Mucosa of stomach (tissue), 1 donor: ENCODE data around the gene GALNT17.

ENCODE experiments used
- H3K27me3 ChIP-seq: one replicate; pipeline ENCODE4 v1.7.0; 2013; ENCODE audit warnings: mild to moderate bottlenecking, low read length; ENCODE audit not compliant: control insufficient read depth, insufficient read depth
- H3K36me3 ChIP-seq: one replicate; pipeline ENCODE4 v1.7.0; 2013; ENCODE audit warnings: low read length; ENCODE audit not compliant: control insufficient read depth, insufficient read depth
- H3K4me1 ChIP-seq: one replicate; pipeline ENCODE4 v1.7.0; 2013; ENCODE audit warnings: mild to moderate bottlenecking, low read length; ENCODE audit not compliant: control insufficient read depth, insufficient read depth
- H3K4me3 ChIP-seq: one replicate; pipeline ENCODE4 v1.7.0; 2013; ENCODE audit warnings: low read length
- H3K9ac ChIP-seq: one replicate; pipeline ENCODE4 v1.7.0; 2013; ENCODE audit warnings: mild to moderate bottlenecking, low read length, moderate library complexity
- H3K9me3 ChIP-seq: one replicate; pipeline ENCODE4 v1.7.0; 2013; ENCODE audit warnings: mild to moderate bottlenecking, low read length, moderate library complexity; ENCODE audit not compliant: control insufficient read depth
- donor health status: Pancreatic carcinoma.

GALNT17 gene

DNA sequence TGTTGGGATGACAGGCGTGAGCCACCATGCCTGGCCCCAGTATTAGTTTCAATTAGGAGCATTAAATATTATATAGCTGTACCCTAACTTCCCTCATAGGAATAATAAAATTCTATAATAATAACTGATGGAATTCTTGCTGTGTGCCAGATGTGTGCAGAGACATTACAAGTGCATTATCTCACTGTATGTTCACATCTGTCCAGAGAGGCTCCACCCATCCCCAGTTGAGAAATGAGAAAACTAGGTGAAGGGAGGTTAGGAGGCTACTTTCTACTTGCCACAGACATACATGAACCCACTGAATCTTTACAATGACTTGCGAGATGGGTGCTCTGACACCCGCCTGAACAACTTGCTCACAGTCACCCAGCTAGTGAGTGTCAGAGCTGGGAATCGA, 3.2 kb downstream of the GALNT17 start:
- no peaks in the 10 kb centered on the region for H3K4me1 ChIP-seq
- no peaks in the 10 kb centered on the region for H3K9me3 ChIP-seq
- H3K4me3 ChIP-seq: no peak overlapping the region
- H3K36me3 ChIP-seq: no peaks in the 10 kb centered on the region
- peaks cover 9% of the 10 kb centered on the region for H3K27me3 ChIP-seq
- no peak overlapping the region for H3K9ac ChIP-seq

DNA sequence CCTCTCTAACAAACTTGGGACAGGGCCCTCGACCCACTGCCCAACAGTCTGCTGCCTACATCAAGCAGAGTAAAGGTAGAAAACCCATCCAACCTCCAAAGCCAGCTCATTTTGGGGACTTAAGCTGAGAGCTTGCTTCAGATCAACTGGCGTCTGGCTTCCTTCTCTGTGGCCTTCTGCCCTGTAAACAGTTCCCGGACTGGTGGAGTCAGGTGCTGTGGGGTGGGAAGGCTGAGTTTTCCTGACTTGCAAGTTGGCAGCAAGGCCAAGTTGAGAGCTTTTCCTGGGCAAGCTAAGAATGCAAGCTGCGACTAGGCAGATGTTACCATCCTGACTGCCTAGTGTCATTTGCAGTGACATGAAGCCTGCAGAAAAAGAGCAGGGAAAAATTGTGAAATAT, 3.7 kb downstream of the GALNT17 start:
- Histone ChIP-seq H3K36me3 (no peaks in the 10 kb centered on the region), H3K4me1 (no peaks in the 10 kb centered on the region), H3K9ac (no peak overlapping the region), H3K9me3 (no peaks in the 10 kb centered on the region), H3K4me3 (no peak overlapping the region), H3K27me3 (peaks cover 9% of the 10 kb centered on the region)

DNA sequence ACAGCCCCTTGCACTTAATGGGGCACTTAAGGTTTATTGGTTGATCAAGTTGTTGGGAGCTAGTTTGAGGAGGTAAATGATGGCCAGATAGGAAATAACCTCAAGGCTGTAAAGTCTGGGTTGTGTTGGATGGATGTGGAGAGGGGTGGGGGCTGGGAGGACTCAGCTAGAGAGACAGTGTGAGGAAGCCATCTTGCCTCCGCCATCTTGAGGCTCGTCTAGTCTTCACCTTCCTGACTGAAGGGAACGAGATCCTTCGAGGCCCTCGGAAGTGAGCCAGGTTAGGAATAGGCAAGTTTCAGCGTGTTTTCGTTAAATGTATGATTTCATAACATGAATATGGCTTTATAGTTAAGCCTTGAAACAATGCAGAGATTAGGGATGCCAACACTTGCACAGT, 5.5 kb downstream of the GALNT17 start:
- no peaks in the 10 kb centered on the region for H3K4me1 ChIP-seq
- H3K4me3 ChIP-seq: no peak overlapping the region
- H3K9me3 ChIP-seq: no peaks in the 10 kb centered on the region
- no peaks in the 10 kb centered on the region for H3K36me3 ChIP-seq
- no peak overlapping the region for H3K9ac ChIP-seq
- H3K27me3 ChIP-seq: peaks cover 8% of the 10 kb centered on the region

DNA sequence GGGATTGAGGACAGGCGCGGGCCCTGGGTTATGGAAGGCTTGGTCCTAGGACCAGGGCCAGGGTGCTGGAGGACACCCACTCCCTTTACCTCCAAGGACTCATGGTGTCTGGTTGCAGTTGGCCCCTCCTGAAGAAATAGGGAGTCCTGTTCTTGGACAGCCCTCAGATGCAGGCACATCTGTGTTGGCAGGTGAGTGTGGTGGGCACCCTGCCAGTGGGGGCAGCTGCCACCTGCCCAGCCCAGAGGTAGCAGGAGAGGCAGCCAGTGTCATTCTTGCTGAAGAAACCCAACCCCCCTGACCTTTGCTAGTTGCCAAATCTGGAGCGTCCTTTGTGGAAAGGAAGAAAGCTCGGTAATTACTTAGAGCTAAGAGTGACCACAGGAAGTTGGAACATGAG, 8.3 kb downstream of the GALNT17 start:
- no peaks in the 10 kb centered on the region for H3K36me3 ChIP-seq
- H3K4me1 ChIP-seq: no peaks in the 10 kb centered on the region
- no peak overlapping the region for H3K9ac ChIP-seq
- no peak overlapping the region for H3K4me3 ChIP-seq
- H3K27me3 ChIP-seq: no peaks in the 10 kb centered on the region
- no peaks in the 10 kb centered on the region for H3K9me3 ChIP-seq

DNA sequence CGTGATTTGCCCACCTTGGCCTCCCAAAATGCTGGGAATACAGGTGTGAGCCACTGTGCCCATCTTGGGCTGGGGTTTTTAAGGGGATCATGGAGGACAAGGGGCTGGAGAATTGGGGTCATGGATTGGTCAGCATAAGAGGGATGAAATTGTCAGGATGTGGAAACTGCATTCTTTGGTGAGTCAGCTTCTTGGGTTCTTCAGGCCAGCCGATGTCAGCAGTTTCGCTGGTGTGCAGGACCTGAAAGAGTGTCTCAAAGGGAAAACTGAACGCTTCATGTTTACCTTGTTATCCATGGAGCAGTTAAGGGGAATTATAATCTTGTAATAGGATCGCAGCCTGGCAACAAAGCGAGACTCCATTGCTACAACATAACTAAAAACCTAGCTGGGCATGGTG, 13.0 kb downstream of the GALNT17 start:
- no peaks in the 10 kb centered on the region for H3K36me3 ChIP-seq
- H3K9me3 ChIP-seq: no peaks in the 10 kb centered on the region
- H3K4me1 ChIP-seq: no peaks in the 10 kb centered on the region
- H3K4me3 ChIP-seq: no peak overlapping the region
- no peaks in the 10 kb centered on the region for H3K27me3 ChIP-seq
- no peak overlapping the region for H3K9ac ChIP-seq

DNA sequence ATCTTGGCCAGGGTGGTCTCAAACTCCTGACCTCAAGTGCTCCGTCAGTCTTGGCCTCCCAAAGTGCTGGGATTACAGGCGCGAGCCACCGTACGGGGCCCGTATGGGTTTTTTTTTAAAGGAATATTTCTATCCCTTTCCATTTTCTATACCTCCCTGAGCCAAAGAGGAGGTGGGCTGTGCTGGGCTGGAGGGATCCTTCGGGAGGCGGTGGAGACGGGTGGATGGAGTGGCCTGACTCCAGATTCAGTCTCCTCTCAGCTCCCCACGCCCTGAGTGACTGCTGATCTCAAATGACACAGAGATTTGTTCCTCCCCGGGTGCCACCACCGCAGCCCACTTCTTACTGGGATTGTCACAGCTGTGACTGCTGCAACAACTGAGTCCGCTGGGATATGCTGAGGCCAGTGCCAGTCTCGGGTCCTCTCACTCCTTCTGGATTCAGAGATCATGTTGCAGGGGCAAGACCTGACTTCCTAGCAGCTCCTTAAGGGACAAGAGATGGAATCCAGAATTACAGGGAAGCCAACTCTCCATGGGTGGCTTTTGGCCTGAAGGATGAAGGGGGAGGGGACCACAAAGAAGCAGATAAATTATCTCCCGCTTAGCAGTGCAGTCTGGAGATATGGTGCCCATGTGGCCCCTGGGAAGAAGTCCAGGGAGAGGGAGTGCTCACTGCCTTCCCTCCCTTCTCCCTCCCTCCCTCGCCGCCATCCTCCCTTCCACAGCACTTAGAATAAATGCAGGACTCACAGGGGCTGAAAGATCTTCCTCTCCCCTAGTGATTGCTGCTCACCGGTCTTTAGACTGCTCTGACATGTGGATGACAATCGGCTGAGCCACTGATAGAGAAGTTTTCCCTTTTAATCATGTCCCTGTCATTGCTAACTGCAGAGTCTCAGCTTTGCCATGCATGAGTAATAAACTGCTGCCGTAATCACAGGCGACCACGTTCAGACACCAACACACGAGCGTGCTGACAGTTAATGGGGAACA, 14.3 kb downstream of the GALNT17 start:
- H3K36me3 ChIP-seq: no peaks in the 10 kb centered on the region
- H3K9me3 ChIP-seq: no peaks in the 10 kb centered on the region
- no peaks in the 10 kb centered on the region for H3K27me3 ChIP-seq
- H3K4me3 ChIP-seq: no peak overlapping the region
- H3K4me1 ChIP-seq: no peaks in the 10 kb centered on the region
- no peak overlapping the region for H3K9ac ChIP-seq

DNA sequence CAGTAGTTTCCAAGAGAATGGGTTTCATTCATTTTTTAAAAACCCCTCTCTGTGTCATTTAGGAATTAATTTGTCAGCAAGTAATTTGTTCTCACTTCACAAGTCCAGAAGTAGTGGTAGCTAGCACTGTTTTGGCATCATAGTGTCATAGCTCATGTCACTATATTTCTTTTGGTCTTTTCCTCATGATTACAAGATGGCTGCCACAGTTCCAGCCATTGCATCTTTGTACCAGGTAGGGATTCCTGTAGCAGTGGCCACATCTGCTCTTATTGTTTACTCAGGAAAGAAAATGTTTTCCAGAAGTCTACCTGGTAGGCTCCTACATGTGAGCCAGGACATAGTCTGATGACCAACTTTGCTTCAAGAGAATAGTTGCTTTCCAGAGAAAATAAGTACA, 16.2 kb downstream of the GALNT17 start:
- no peak overlapping the region for H3K9ac ChIP-seq
- no peaks in the 10 kb centered on the region for H3K27me3 ChIP-seq
- H3K9me3 ChIP-seq: no peaks in the 10 kb centered on the region
- no peaks in the 10 kb centered on the region for H3K4me1 ChIP-seq
- no peak overlapping the region for H3K4me3 ChIP-seq
- H3K36me3 ChIP-seq: no peaks in the 10 kb centered on the region

DNA sequence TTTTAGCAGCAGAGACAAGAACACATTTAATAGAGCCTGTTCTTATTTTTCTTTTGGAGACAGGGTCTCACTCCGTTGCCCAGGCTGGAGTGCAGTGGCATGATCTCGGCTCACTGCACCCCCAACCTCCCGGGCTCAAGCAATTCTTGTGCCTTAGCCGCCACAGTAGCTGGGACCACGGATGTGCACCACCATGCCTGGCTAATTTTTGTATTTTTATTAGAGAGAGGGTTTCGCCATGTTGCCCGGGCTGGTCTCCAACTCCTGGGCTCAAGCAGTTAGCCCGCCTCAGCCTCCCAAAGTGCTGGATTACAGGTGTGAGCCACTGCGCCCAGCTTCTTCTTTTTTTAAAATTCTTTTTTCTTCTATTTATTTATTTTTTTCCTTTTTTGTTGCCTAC, 23.3 kb downstream of the GALNT17 start:
- Histone ChIP-seq H3K27me3 (no peaks in the 10 kb centered on the region), H3K4me1 (no peaks in the 10 kb centered on the region), H3K4me3 (no peak overlapping the region), H3K9ac (no peak overlapping the region), H3K9me3 (no peaks in the 10 kb centered on the region), H3K36me3 (no peaks in the 10 kb centered on the region)

DNA sequence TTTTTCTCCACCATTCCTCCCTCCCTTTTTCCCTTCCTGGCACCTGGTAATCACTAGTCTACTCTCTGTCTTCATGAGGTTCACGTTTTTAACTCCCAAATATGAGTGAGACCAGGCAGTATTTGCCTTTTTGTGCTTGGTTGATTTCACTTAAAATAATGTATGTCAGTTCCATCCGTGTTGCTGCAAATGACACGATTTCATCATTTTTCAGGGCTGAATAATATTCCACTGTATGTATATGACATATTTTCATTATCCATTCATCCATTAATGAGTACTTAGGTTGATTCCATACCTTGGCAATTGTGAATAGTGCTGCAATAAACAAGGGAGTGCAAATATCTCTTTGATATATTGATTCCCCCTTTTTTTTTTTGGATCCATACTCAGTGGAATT, 25.8 kb downstream of the GALNT17 start:
- H3K27me3 ChIP-seq: no peaks in the 10 kb centered on the region
- H3K9ac ChIP-seq: no peak overlapping the region
- H3K4me1 ChIP-seq: no peaks in the 10 kb centered on the region
- no peaks in the 10 kb centered on the region for H3K36me3 ChIP-seq
- H3K9me3 ChIP-seq: no peaks in the 10 kb centered on the region
- no peak overlapping the region for H3K4me3 ChIP-seq

DNA sequence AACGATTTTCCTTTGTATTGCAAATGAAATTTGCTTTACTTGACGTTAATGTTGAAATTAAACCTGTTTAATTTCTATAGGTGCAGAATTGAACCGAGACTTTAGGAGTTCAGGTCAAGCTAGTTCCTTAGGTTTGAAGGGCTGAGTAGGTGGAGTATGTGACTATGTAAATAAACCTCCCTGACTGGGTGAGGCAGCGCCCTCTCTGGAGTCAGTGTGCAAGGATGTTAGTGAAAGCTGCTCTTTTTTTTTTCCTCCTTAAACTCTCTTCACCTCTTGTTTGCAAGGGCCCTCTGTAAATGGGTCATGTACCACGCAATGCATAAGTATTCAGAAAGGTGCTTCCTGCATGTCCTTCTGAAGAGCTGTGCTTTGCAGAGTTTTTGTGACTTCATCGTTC, 33.8 kb downstream of the GALNT17 start:
- no peak overlapping the region for H3K4me3 ChIP-seq
- H3K9me3 ChIP-seq: no peaks in the 10 kb centered on the region
- no peaks in the 10 kb centered on the region for H3K27me3 ChIP-seq
- no peaks in the 10 kb centered on the region for H3K36me3 ChIP-seq
- no peak overlapping the region for H3K9ac ChIP-seq
- no peaks in the 10 kb centered on the region for H3K4me1 ChIP-seq

DNA sequence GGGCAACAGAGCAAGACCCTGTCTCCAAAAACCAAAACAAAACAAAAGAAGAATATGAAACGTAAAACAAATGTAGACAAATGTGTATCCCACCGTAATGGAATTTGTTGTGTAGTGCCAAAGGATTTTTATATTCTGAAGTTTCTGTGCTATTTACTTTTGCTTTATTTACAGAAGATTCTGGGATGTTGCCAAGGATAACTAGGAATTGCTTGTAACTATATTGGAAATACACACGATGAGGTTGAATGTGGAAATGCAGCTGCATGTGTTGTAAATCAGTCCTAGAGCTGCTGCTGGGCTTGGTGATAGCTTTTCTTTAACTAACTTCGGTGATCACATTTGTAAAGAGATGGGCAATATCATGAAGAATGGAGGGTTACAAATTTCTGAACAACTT, 39.5 kb downstream of the GALNT17 start:
- Histone ChIP-seq H3K4me3 (no peak overlapping the region), H3K27me3 (no peaks in the 10 kb centered on the region), H3K9me3 (no peaks in the 10 kb centered on the region), H3K9ac (no peak overlapping the region), H3K36me3 (no peaks in the 10 kb centered on the region), H3K4me1 (no peaks in the 10 kb centered on the region)

DNA sequence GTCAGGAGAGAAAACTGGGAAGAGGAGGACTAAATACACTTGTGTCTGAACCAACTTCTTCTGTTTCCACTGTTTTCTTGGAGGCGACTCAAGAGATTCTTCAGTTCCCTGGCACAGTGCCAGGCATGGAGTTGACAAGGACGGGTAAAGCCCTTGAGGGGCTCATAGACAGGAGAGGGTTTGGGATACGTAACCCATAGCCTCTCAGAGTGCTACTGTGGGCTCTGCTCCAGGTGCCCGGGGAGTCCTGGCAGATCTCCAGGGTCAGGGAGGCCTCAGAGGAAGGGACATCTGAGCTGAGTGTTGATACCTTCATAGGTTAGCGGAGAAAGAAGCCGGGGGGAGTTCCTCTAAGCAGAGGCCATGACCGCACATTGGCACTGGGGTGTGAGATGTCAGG, 42.0 kb downstream of the GALNT17 start:
- H3K4me1 ChIP-seq: no peaks in the 10 kb centered on the region
- no peak overlapping the region for H3K4me3 ChIP-seq
- no peaks in the 10 kb centered on the region for H3K27me3 ChIP-seq
- no peaks in the 10 kb centered on the region for H3K36me3 ChIP-seq
- H3K9ac ChIP-seq: no peak overlapping the region
- H3K9me3 ChIP-seq: no peaks in the 10 kb centered on the region
